K562 (cell line): ENCODE results near the gene FAM20B. TPM values are rescaled to one million over a fixed set of nuclear protein-coding genes. Genes with fewer than 3 reads are reported as not detected.

Source experiments
- CTCFL ChIP-seq: IDR thresholded peaks from 2 replicates; pipeline ENCODE4 v1.6.1; 2011; ENCODE audit warnings: borderline replicate concordance, low read depth, mild to moderate bottlenecking, moderate library complexity, low read length; ENCODE audit not compliant: insufficient read depth, poor library complexity, severe bottlenecking
- FOXK2 ChIP-seq, 2 experiments: fragments of 450-650 bp; IDR thresholded peaks in 1 of 2; conservative IDR thresholded peaks in 1 of 2; 2 replicates each; pipeline ENCODE4 v1.6.1; 2016; ENCODE audit warnings: low read depth in 2 of 2, mild to moderate bottlenecking in 1 of 2
- GATA2 ChIP-seq: sonication (generic); formaldehyde crosslinking; IDR thresholded peaks from 2 replicates; pipeline ENCODE4 v1.4.0; 2020; ENCODE audit warnings: mild to moderate bottlenecking, missing genetic modification reagents
- GATAD2B ChIP-seq: fragments of 450-650 bp; IDR thresholded peaks from 2 replicates; pipeline ENCODE4 v1.6.1; 2017; ENCODE audit warnings: mild to moderate bottlenecking, borderline replicate concordance
- HDAC2 ChIP-seq: fragments of 450-650 bp; IDR thresholded peaks from 2 replicates; pipeline ENCODE4 v1.6.1; 2016; ENCODE audit warnings: mild to moderate bottlenecking
- MAZ ChIP-seq, 2 experiments: fragments of 450-650 bp in 1 of 2; sonication (generic) in 1 of 2; formaldehyde crosslinking; IDR thresholded peaks in 1 of 2; conservative IDR thresholded peaks in 1 of 2; 2 replicates each; pipeline versions ENCODE4 v1.4.0 to v1.5.0; 2020; ENCODE audit warnings: mild to moderate bottlenecking in 1 of 2, missing genetic modification reagents in 1 of 2
- MBD1 ChIP-seq: fragments of 250-450 bp; sonication (Bioruptor Pico); IDR thresholded peaks from 2 replicates; pipeline ENCODE4 v1.8.0; 2022; ENCODE audit warnings: inconsistent platforms
- MTA1 ChIP-seq: fragments of 450-650 bp; IDR thresholded peaks from 2 replicates; pipeline ENCODE4 v1.6.1; 2017; ENCODE audit warnings: borderline replicate concordance
- NBN ChIP-seq: fragments of 450-650 bp; IDR thresholded peaks from 2 replicates; pipeline ENCODE4 v1.6.1; 2016; ENCODE audit warnings: low read depth, mild to moderate bottlenecking
- NFRKB ChIP-seq: fragments of 450-650 bp; IDR thresholded peaks from 2 replicates; pipeline ENCODE4 v1.6.1; 2016; ENCODE audit warnings: low read depth
- NONO ChIP-seq, 2 experiments: fragments of 200-400 bp in 1 of 2; fragments of 450-650 bp in 1 of 2; formaldehyde crosslinking in 1 of 2; IDR thresholded peaks; 2 replicates each; pipeline ENCODE4 v1.6.1; 2017; ENCODE audit warnings: low read depth in 2 of 2, mild to moderate bottlenecking in 2 of 2, moderate library complexity in 2 of 2, low read length in 1 of 2
- NRF1 ChIP-seq, 2 experiments: fragments of 450-650 bp; IDR thresholded peaks in 1 of 2; conservative IDR thresholded peaks in 1 of 2; 2 replicates each; pipeline ENCODE4 v1.6.1; 2014; ENCODE audit warnings: mild to moderate bottlenecking in 2 of 2
- PCBP1 ChIP-seq: fragments of 200-400 bp; formaldehyde crosslinking; IDR thresholded peaks from 2 replicates; pipeline ENCODE4 v1.6.1; 2018; ENCODE audit warnings: mild to moderate bottlenecking, low read depth, low read length; ENCODE audit not compliant: poor library complexity, severe bottlenecking
- SIN3B ChIP-seq: fragments of 450-650 bp; IDR thresholded peaks from 2 replicates; pipeline ENCODE4 v1.6.1; 2017; ENCODE audit warnings: low read depth, mild to moderate bottlenecking, moderate library complexity
- ZBTB8A ChIP-seq: fragments of 450-650 bp; IDR thresholded peaks from 2 replicates; pipeline ENCODE4 v1.6.1; 2018; ENCODE audit warnings: mild to moderate bottlenecking, moderate library complexity; ENCODE audit not compliant: partially characterized antibody
- ZNF124 ChIP-seq: sonication (generic); formaldehyde crosslinking; IDR thresholded peaks from 2 replicates; pipeline ENCODE4 v1.8.1; 2022; ENCODE audit warnings: missing genetic modification reagents
- ZNF212 ChIP-seq: fragments of 450-650 bp; formaldehyde crosslinking; IDR thresholded peaks from 2 replicates; pipeline ENCODE4 v1.4.0; 2020; ENCODE audit warnings: mild to moderate bottlenecking
- ZNF431 ChIP-seq: sonication (generic); formaldehyde crosslinking; IDR thresholded peaks from 2 replicates; pipeline ENCODE4 v1.8.0; 2022; ENCODE audit warnings: mild to moderate bottlenecking, missing genetic modification reagents
- ZNF639 ChIP-seq, 2 experiments: fragments of 200-800 bp in 1 of 2; sonication (Bioruptor generic) in 1 of 2; sonication (generic) in 1 of 2; formaldehyde crosslinking in 1 of 2; IDR thresholded peaks in 1 of 2; conservative IDR thresholded peaks in 1 of 2; 2 replicates each; pipeline versions ENCODE4 v1.5.0 to v1.6.1; 2016 to 2020; ENCODE audit warnings: missing compliant biosample characterization in 1 of 2, missing genetic modification characterization in 1 of 2, missing genetic modification reagents in 1 of 2
- ZNF695 ChIP-seq: fragments of 450-650 bp; formaldehyde crosslinking; IDR thresholded peaks from 2 replicates; pipeline ENCODE4 v1.4.0; 2020; ENCODE audit warnings: mild to moderate bottlenecking, moderate library complexity
- polyA plus RNA-seq, 8 experiments: library from polyadenylated mRNA; depleted of rRNA in 4 of 8; stranded (reverse) in 5 of 8; unstranded in 3 of 8; fragments of >200 nt; fragmentation: Nextera tagmentation in 2 of 8; fragmentation: Illumina TruSeq in 1 of 8; extraction: Ambion mirVana in 2 of 8; extraction: Trizol in 1 of 8; gene quantifications; 2 replicates each; pipeline versions ENCODE4 v1.2.1 to v1.2.3, GENCODE V29; 2011 to 2014; ENCODE audit warnings: inconsistent platforms in 1 of 8, missing spikeins in 1 of 8
- total RNA-seq, 7 experiments: library from RNA; depleted of rRNA in 6 of 7; stranded (reverse); fragments of >200 nt in 6 of 7; fragmentation: Illumina TruSeq in 2 of 7; extraction: Trizol in 2 of 7; gene quantifications; 2 replicates each; pipeline versions ENCODE4 v1.2.1 to v1.2.3, GENCODE V29; 2011 to 2021; ENCODE audit warnings: low replicate concordance in 1 of 7

FAM20B gene
- total and polyA plus RNA-seq, 9 of the 15 experiments (the other 6 are each of a cell fraction or from before 2014, with no cell fraction given), result 7.2 to 67.5 (median 42.9) TPM

- TF ChIP-seq MAZ (CRISPR knock-in tag; conservative IDR thresholded peaks at IDR 0.05 in 1 of 2, IDR thresholded peaks at IDR 0.05 in 1 of 2), result peak; percentile 13 to 72
- TF ChIP-seq ZNF639 (CRISPR knock-in tag; conservative IDR thresholded peaks at IDR 0.05 in 1 of 2, IDR thresholded peaks at IDR 0.05 in 1 of 2), result no peak
- TF ChIP-seq ZNF695 (CRISPR knock-in tag), result no peak
- TF ChIP-seq ZBTB8A, result no peak
- peak; percentile 65 to 70 for TF ChIP-seq NRF1 (conservative IDR thresholded peaks at IDR 0.05 in 1 of 2, IDR thresholded peaks at IDR 0.05 in 1 of 2)
- TF ChIP-seq ZNF124 (CRISPR knock-in tag), result no peak
- peak; percentile 99 for TF ChIP-seq NFRKB
- TF ChIP-seq MTA1, result peak; percentile 72; the same call in 1 of the 2 replicates
- TF ChIP-seq PCBP1, result peak; percentile 84
- no peak for TF ChIP-seq ZNF212 (CRISPR knock-in tag)
- peak in 1 of 2 experiments; percentile 90; a peak in 2 of 4 replicates for TF ChIP-seq NONO (IDR thresholded peaks at IDR 0.05; ENCODE audit: low read depth in 2 of 2, low read length in 1 of 2)
- TF ChIP-seq MBD1 (CRISPR knock-in tag), result peak; percentile 73
- TF ChIP-seq GATAD2B, result no peak
- 0 out of 2 replicates have a peak, but pooled peaks have one; percentile 5 for TF ChIP-seq GATA2 (CRISPR knock-in tag)
- TF ChIP-seq NBN, result peak; percentile 66; the same call in 1 of the 2 replicates
- TF ChIP-seq FOXK2 (conservative IDR thresholded peaks at IDR 0.05 in 1 of 2, IDR thresholded peaks at IDR 0.05 in 1 of 2; ENCODE audit: low read depth in 2 of 2), result peak; percentile 33 to 94; a peak in 2 of 4 replicates
- TF ChIP-seq ZNF431 (CRISPR knock-in tag), result no peak
- no peak for TF ChIP-seq SIN3B
- TF ChIP-seq HDAC2, result peak; percentile 78
- TF ChIP-seq CTCFL, result peak; percentile 33
Measured at GRCh38 chr1:179025125-179025974, at the start of gene FAM20B (continued).
